SU-DHL-6 (cell line): ENCODE results near the gene GCNT2.
"Not testable (repeated sequence)": the region's sequence is repeated elsewhere in the genome, so short reads cannot be mapped to it uniquely, and the experiment has no call there.

Experiments
- H2AFZ ChIP-seq: fragments of 200-600 bp; sonication (generic); 2 replicates; pipeline ENCODE4 v1.6.1; 2014; ENCODE audit warnings: low read depth, mild to moderate bottlenecking, moderate library complexity, mixed read lengths, antibody characterized with exemption, low read length; ENCODE audit not compliant: severe bottlenecking
- H3F3A ChIP-seq: fragments of 200-600 bp; shearing (Covaris generic); 2 replicates; pipeline ENCODE4 v1.6.0; 2016; ENCODE audit warnings: antibody characterized with exemption, mild to moderate bottlenecking; ENCODE audit not compliant: insufficient read depth
- H3K27ac ChIP-seq: fragments of 200-600 bp; sonication (generic); 2 replicates; pipeline ENCODE4 v1.5.1; 2016; ENCODE audit warnings: low read depth, mild to moderate bottlenecking, low read length, moderate library complexity, mixed read lengths
- H3K27me3 ChIP-seq: fragments of 200-600 bp; sonication (generic), shearing (Covaris generic); 2 replicates; pipeline ENCODE4 v1.6.0; 2014; ENCODE audit warnings: mild to moderate bottlenecking, low read length
- H3K36me3 ChIP-seq: fragments of 200-600 bp; sonication (generic); 2 replicates; pipeline ENCODE4 v1.6.1; 2014; ENCODE audit warnings: mild to moderate bottlenecking, low read length, mixed read lengths
- H3K4me2 ChIP-seq: fragments of 300-600, 200-600 bp; shearing (Covaris generic), sonication (generic); 2 replicates; pipeline ENCODE4 v1.6.0; 2014; ENCODE audit warnings: low read length, low read depth, mild to moderate bottlenecking; ENCODE audit not compliant: poor library complexity, severe bottlenecking
- H3K4me3 ChIP-seq: fragments of 200-600 bp; sonication (generic); 2 replicates; pipeline ENCODE4 v1.5.1; 2014; ENCODE audit warnings: antibody characterized with exemption, low read length, mild to moderate bottlenecking, mixed read lengths; ENCODE audit not compliant: insufficient read depth, poor library complexity, severe bottlenecking
- H3K79me2 ChIP-seq: fragments of 200-600 bp; sonication (generic); 2 replicates; pipeline ENCODE4 v1.6.1; 2014; ENCODE audit warnings: mild to moderate bottlenecking, low read length, moderate library complexity; ENCODE audit not compliant: insufficient read depth
- H3K9ac ChIP-seq: fragments of 200-600 bp; sonication (generic); 2 replicates; pipeline ENCODE4 v1.7.0; 2014; ENCODE audit warnings: mild to moderate bottlenecking, low read length
- H3K9me2 ChIP-seq: fragments of 200-600 bp; sonication (generic); replicated peaks from 2 replicates; pipeline ENCODE4 v1.6.1; 2014; ENCODE audit warnings: low read length; ENCODE audit not compliant: insufficient read depth
- H3K9me3 ChIP-seq: fragments of 200-600 bp; sonication (generic); 2 replicates; pipeline ENCODE4 v1.6.1; 2014; ENCODE audit warnings: low read length, mixed read lengths; ENCODE audit not compliant: insufficient read depth
- H4K20me1 ChIP-seq: fragments of 200-600 bp; sonication (generic); 2 replicates; pipeline ENCODE4 v1.6.1; 2014; ENCODE audit warnings: low read depth, mild to moderate bottlenecking, antibody characterized with exemption, low read length, moderate library complexity, mixed read lengths
- CTCF ChIP-seq: fragments of 200-600 bp; sonication (generic); IDR thresholded peaks from one replicate; pipeline ENCODE4 v1.5.1; 2017; ENCODE audit warnings: antibody characterized with exemption, mild to moderate bottlenecking, low read length, moderate library complexity; ENCODE audit not compliant: insufficient read depth, poor library complexity, severe bottlenecking
- EZH2phosphoT487 ChIP-seq: fragments of 200-600 bp; sonication (generic), shearing (Covaris generic); conservative IDR thresholded peaks from 2 replicates; pipeline ENCODE4 v1.6.1; 2018; ENCODE audit warnings: mild to moderate bottlenecking, antibody characterized with exemption, low read length, moderate library complexity, mixed read lengths

The GCNT2 gene

GRCh38 chr6:10569392-10570127, 48.4 kb downstream of the GCNT2 start:
- Histone ChIP-seq H3K9me3 (no peaks in the 10 kb centered on the region), H3K4me3 (no peak overlapping the region), H3K4me2 (no peak overlapping the region), H3K27me3 (no peaks in the 10 kb centered on the region), H3K79me2 (peaks cover 17% of the 10 kb centered on the region; the same call in 1 of the 2 replicates), H3F3A (no peaks in the 10 kb centered on the region), H4K20me1 (no peaks in the 10 kb centered on the region), H3K9ac (no peak overlapping the region), H2AFZ (no peak overlapping the region), H3K27ac (no peak overlapping the region), H3K9me2 (no peaks in the 10 kb centered on the region), H3K36me3 (no peaks in the 10 kb centered on the region)
- TF ChIP-seq EZH2phosphoT487 (no peak), CTCF (no peak)

- H3K79me2 ChIP-seq, H3K9me2 ChIP-seq, H4K20me1 ChIP-seq, H3K9me3 ChIP-seq, H2AFZ ChIP-seq, H3K36me3 ChIP-seq, H3K4me3 ChIP-seq, H3K27ac ChIP-seq, H3F3A ChIP-seq, H3K9ac ChIP-seq, H3K27me3 ChIP-seq, H3K4me2 ChIP-seq: not testable (repeated sequence)
Observed at GRCh38 chr6:10575519-10575918, 54.4 kb downstream of the GCNT2 start.

GRCh38 chr6:10576226-10576625, 55.1 kb downstream of the GCNT2 start:
- H4K20me1 ChIP-seq: no peaks in the 10 kb centered on the region
- H3K4me3 ChIP-seq: no peak overlapping the region
- TF ChIP-seq EZH2phosphoT487: no peak
- no peak for TF ChIP-seq CTCF
- no peak overlapping the region for H3K9ac ChIP-seq
- no peaks in the 10 kb centered on the region for H3F3A ChIP-seq
- no peak overlapping the region for H3K27ac ChIP-seq
- H3K36me3 ChIP-seq: no peaks in the 10 kb centered on the region
- peaks cover 6% of the 10 kb centered on the region; the same call in 1 of the 2 replicates for H3K79me2 ChIP-seq
- H3K4me2 ChIP-seq: no peak overlapping the region
- H3K9me3 ChIP-seq: no peaks in the 10 kb centered on the region
- no peak overlapping the region for H2AFZ ChIP-seq
- no peaks in the 10 kb centered on the region for H3K9me2 ChIP-seq
- H3K27me3 ChIP-seq: no peaks in the 10 kb centered on the region

GRCh38 chr6:10577112-10577511, 56.0 kb downstream of the GCNT2 start:
- H4K20me1 ChIP-seq: no peaks in the 10 kb centered on the region
- H3K4me2 ChIP-seq: no peak overlapping the region
- H3K36me3 ChIP-seq: no peaks in the 10 kb centered on the region
- H3K27ac ChIP-seq: no peak overlapping the region
- H3F3A ChIP-seq: no peaks in the 10 kb centered on the region
- no peak overlapping the region for H3K4me3 ChIP-seq
- no peak for TF ChIP-seq CTCF
- no peak for TF ChIP-seq EZH2phosphoT487
- H3K9me3 ChIP-seq: no peaks in the 10 kb centered on the region
- H3K9me2 ChIP-seq: no peaks in the 10 kb centered on the region
- H3K79me2 ChIP-seq: peaks cover 6% of the 10 kb centered on the region; the same call in 1 of the 2 replicates
- H3K27me3 ChIP-seq: no peaks in the 10 kb centered on the region
- no peak overlapping the region for H2AFZ ChIP-seq
- H3K9ac ChIP-seq: no peak overlapping the region
